GM18873 (cell line): ENCODE data around the gene IL9.

Experiments
- ATAC-seq: cut with Tn5 transposase; IDR thresholded peaks from one replicate; pipeline ENCODE4 v1.9.1; 2021; ENCODE audit warnings: mild to moderate bottlenecking, moderate library complexity, moderate number of reproducible peaks; ENCODE audit not compliant: unreplicated experiment, low FRiP score

Gene IL9

DNA sequence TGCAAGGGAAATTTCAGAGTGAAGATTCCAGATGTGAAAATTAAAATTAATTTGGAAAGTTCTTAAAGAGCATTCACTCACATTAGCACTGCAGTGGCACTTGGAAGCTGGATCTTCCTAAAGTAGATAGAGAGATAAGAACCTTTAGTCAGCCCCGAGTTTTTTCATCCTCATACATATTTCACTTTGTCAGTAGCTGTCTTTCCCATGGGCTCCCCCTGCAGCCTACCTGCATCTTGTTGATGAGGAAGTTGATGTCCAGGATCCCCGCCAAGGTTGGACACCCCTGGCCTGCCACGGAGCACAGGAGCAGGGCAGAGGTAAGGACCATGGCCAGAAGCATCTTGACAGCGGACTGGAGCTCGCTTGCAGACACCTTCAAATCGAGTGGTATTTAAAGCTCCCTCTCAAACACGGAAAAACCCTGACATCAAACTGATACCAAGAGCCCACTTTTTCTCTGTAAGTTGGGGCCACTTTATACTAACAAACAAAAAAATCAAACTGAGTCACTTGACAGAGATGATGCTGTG, at the start of gene IL9:
Gene IL9, minus strand, starts transcription at position 368 of the 533 bp plus-strand sequence. Its CDS starts 25 bp downstream, at position 343.
- no peak for ATAC-seq

DNA sequence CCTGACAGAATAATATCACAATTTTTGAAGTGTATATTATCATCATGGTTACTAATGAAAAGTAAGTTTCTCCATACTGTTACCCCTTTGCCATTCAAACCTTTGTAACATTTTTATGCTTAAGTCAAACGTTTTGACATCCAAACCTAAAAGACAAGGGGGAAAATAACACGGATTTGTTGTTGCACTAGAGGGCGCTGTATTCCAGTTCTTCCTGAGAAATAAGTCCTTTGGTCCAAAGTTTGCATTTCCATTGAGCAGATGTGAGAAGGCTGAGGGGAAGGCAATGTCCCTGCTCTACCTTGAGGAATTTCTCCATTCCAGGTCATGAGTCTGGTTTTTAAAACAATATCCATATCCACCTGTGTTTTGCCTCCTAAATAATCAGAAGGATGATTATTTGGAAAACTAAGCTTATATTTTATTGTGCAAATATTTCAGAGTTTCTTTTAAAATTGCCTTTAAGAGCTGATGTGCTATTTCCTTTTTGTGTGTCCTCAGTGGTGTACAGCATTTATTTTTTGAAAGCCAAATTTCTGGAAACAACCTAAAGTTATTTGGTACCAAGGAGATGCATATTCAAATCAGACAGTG, 49.4 kb upstream of the IL9 start:
- no peak for ATAC-seq

DNA sequence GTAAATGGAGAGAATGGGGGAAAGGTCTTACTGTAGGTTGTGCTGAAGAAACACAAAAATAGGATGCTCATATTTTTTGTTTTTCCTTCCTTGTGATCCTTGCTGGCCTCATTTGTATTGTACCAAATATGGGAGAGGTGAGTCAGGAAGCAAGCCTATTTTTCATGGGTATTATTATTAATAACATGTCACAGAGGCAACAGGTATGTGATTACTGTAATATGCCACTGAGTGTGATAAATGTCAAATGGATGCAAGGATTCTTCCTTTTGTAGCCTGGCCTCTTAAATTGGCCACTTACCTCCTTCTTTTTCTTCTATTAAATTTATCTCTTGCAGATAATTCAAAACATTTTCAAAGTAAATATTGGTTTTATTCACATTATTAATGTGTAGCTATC, 48.9 kb upstream of the IL9 start:
- ATAC-seq: no peak

DNA sequence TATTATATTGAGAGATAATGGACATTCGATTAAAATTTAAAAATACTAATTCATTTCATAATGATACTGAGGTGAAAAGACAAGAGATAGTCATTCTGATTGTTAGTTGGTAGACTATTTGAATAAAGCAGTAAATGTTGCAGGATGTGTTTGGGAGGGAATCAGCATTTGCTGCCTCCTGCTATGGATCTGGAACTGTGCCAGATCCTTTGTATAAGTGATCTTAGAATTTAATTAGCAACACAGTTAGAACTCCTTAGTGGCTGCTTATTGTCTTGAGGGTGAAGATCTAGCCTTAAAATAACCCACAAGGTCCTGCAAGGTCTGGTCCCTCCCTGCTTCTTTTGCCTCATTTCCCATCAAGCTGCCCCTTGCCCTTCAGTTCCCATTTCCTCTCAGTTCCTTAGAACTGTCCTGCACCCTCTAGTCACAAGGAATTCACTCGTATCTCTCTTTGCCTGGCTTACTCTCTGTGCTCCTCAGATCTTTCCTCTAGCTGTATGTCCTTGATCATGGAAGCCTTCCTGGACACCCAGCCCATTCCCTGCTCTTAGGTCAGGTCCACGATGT, 46.6 kb upstream of the IL9 start:
- ATAC-seq: no peak

DNA sequence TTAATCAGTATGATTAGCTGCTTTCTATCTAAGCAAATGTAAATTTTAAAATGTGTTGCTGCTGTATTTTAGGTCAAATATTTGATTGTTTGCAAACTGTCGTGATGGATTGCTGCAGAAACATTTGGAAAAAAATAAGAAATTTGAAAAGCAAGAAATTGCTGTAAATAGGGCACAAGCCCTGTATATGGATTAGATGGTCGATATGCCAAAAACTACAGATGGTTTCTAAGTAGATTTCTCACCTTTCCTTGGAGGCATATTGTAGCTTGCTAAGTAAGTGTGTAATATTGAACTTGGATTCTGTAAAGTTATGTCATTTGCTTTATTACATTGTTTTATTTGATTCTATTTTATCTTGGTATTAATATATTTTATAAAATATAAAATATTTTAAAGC, 46.1 kb upstream of the IL9 start:
- ATAC-seq: no peak

DNA sequence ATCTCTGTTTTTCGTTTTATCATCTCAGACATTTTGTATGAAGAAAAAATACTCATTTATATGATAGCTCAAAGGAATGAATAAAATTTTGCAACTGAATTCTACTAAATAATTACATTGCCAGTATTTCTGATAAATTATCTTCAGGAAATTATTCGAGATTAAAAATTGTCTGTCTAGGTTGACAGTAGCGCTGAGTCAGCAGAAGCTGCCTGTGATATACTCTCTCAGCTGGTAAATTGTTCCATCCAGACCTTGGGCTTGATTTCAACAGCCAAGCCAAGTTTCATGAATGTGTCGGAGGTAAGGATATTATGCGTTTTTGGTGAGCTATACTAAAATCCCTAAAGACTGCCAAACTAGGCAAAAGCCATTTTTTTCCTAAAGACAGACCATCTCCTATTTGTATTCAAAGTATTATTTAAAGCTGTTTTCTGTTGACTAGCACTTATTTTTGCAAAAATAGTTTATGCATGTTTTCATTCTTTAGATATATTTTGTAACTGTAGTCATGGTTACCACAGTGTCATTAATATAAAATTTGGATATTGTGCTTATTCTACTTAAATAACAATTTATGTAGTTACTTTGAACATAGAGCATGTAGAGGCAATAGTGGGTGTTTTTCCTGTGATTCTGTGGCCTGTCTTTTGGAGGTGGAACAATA, 41.7 kb upstream of the IL9 start:
- ATAC-seq: no peak

DNA sequence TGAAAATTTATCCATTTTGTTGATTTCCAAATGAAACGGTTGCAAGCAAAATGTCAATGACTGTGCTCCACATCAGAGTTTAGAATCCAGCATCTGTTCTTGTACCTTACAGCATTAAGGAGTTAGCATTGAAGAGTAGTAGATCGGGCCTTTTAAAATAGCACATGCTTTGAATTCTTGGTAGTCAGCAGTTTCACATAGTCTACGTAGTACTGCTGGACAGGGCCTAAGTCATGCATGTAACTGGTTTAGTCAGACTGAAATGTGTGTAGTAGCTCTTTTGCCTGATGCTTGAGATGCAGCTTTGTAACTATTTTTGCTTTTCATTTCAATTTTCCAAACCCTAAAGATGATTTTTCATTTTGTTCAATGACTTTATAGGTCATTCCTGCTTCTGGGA, 39.3 kb upstream of the IL9 start:
- ATAC-seq: no peak

DNA sequence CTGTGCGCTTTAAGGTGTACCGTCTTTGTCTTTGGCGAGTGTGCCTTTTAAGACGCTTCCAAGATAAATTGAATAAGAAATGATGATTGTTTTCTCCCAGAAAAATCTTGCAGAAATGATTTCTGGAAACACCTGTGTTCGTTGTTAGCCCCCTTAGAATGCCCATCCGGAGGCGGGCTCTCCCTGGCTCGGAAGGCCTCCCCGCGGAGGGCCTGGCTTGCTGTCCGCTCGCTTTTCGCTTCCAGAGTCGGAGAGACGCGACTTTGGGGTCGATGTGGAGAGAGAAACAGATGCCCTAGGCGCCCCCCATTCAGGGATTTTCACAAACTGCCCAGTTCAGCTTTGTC, 35.3 kb upstream of the IL9 start:
- no peak for ATAC-seq

DNA sequence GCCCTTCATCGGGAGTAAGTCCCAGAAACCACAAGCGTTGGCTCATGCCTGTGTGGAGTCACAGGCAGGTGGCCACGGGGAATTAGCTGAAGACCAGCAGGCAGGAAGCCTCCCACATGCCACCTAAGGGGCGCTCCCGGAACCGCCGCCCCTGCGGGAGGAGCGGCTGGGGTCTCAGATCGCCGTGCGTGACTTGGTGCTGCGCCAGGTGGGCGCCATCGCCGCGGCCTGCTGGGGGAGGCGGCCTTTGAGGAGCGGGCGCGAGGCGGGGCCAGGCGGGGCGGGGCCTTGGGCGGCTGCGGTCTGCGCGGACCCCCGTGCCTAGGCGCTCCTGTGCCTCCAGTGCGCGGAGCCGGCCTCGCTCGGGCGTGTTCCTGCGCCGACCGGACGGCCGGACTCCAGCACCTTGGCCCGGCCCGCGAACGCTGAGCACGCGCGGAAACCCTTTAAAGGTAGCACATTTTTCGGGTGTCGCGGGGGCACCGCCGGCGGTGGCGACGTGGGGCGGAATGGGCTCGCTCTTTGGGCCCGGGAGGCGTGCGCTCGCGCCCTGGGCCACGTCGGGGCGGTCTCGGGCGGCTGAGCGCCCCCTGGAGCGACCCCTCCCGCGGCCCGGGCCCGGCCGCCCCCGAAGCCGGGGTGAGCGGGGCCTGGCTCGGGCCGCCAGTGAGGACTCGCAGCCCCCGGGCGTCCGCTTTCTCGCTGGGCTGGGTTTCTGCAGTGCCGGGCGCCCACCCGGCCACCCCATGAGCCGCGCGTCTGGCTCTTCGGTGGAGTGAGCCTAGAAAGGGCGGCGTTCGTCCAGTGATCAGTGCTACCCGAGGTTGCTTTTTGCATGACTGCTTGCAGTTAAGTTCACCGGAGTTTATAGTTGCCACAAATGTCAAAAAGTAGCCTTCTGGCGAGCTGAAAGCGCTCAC, 34.6 kb upstream of the IL9 start:
- ATAC-seq: no peak

DNA sequence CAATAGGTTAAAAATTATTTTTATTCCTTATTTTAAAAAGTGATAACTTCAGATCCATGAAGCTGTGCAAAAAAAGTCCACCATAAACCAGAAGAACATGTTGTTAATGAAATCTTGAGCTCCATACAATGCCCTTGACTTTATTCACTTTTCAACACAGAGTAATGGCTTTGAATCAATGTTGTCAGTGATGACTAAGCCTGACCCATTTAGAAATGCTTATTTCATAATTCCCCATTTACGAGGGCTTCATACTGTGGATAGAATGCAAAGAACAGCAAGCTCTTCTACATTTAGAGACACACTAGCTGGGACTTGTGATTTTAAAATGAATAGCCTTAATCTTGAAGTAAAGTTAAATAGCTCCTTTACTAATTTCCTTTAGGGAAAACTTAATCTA, 25.7 kb upstream of the IL9 start:
- ATAC-seq: no peak

DNA sequence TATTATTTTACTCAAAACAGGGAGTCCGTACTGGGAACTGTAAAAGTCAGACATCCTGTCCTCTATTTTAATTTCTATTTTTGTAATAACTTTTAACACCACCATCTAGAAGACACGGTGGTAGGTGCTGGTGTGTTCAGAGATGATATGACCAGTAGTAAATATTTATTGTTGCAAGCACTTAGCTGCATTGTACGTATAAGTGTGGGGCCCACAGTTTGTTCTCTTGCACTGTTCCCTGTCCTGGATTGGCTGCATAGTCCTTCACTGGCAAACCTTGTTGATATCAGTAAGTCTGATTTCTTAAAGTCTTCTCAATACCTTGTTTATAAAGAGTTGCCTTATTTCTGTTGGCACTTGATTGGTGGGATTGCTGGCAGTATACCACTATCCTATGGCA, 24.6 kb upstream of the IL9 start:
- no peak for ATAC-seq

DNA sequence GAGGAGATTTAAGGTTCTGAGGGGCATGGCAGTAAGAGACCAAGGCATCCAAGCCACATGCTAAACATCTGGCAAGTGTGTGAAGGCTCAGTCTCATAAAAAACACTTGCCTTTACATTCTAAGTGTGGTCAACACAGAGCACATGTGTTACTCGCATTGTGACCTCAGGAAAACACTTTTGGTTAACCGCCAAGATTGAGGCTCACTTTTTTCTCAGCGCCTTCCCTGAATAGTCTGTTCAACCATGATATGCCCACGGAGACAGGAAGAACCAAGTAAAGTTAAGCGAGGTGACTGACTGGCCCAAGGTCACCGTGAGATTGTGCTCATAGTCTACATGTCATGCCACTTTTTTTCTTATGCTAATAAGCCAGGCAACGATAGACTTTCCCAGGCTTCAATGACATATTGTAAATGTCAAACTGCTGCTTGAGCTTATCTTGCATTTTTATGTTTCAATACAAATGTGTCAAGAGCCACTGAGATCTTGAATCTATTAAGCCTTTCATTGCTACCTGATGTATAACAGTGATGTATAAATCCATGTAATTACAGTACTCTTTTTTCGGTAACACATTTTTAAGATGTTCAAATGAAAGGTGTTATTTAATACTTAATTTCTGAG, 21.1 kb upstream of the IL9 start:
- no peak for ATAC-seq

DNA sequence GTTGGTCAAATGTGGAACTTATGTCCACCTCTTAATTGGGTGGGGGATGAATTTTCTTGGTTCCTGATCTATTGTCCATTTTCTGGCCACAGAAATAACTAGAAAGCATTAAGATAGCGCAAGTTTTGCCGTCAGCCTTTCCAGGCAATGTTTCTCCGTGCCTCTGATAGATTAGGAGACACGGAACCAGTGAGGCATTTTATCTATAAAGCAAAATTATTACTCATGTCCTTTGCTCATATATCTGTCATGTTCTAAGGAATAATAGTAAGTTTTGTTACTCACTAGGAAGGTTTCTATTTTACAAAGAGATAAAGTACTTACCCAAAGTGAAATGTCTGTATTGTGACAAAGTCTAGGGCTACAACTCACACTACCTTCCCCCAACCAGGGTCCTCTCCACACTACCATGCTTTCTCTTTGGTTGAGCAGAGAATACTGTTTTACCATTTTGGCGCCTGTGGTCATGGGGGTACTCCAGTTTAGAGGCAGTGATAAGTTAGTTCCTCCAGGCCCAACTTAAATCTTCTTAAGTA, 19.9 kb upstream of the IL9 start:
- no peak for ATAC-seq

DNA sequence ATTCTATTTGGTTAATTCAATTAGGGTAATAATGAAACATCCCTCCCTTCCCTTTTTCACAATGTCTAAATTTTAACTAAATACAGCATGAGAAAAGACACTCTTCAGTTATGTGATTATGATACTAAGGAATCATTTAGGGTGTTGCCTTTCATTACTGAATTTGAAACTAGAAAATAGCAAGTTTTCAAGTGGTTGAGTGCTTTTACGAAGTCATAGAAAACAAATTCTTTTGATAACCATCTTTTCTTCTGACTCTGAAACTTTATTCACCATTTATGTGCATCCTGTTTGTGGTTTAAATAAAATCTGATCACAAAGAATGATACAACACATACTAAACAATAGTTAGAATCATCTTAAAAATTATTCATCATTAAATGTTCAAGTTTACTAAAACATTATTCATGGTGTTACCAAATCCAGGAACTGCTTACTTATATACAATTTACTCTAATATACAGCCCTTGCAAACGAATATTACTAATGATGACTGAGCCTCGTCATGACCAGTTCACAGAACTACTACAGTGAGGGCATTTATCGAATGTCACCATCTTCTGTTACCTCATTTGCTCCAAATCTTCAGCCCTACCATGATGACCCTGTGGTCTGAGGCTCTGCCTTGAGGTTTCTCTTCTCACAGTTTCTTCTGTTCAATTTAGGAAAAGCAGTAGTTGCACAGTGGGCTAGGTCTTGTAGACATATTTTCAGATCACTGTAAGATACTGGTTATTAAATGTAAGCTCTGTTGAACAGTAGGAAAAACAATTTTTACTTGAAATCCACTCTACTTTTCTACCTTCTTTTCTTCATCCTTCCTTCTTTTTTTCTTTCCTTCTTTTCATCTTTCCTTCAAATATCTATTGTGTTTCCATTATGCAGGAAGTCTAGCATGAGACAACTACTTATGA, 18.3 kb upstream of the IL9 start:
- no peak for ATAC-seq

DNA sequence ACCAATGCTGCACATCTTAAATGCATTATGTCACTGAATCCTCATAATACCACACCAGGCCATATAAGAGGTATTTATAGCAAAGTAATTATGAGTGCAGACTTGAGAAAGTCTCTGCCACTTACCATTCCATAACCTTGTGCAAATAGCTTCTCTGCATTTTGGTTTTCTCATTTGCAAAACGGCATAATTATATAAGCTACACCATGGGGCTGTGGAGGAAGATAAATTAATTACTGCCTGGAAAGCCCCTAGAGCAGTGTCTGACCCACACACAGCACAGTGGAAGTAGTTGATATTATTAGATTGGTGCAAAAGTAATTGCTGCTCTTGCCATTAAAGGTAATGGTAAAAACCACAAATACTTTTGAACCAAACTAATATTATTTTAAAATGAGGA, 9.5 kb upstream of the IL9 start:
- ATAC-seq: no peak

DNA sequence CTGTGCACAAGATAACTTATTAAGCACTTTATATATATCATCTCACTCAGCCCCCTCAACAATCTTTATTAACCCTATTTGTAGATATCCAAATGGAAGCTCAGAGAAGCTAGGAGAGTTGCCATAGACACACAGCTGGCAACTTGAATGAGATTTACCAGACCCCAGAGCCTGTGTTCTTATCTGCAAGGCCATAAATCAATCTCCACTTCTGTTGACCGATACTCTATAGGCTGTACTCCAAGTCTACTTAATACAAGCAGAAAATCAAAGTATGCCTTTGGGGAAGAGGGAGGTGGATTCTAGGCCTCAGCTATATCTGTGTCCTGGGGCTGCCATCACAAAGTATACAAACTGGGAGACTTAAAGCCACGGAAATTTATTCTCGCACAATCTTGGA, 6.0 kb upstream of the IL9 start:
- ATAC-seq: no peak

DNA sequence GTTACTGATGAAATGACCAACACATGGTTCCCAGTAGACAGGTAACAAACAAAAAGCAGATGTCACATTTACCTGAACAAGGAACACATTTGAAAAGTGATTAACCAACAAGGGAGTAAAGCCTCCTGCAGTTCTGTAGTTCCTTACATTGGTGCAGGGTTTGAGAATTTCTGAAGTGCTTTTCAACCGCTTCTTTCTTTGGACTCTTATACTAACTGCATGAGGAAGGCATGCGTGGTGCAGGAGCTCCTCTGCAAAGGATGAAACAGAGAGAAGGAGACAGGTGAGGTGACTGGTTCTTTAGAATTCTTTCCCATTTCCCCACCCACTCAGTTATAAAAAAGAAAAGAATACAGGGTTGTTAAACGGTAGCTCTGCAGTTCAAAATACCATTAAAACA, 4.6 kb upstream of the IL9 start:
- ATAC-seq: no peak

DNA sequence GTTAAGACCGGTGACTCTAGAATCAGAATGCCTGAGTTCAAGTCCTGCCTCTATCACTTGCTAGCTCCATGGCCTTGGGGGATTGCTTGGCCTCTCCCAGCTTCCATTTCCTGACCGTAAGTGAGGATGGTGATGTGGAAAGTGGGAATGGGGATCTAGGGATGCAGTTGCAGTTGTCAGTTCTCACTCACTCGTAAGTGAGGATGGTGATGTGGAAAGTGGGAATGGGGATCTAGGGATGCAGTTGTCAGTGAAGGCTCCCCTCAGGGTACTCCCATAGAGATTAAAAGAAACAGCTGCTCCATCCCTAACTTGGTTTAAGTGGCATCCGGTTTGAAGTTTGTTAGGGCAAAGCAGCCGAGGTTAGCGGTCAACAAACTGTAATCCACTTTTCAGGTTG, 3.0 kb upstream of the IL9 start:
- no peak for ATAC-seq

DNA sequence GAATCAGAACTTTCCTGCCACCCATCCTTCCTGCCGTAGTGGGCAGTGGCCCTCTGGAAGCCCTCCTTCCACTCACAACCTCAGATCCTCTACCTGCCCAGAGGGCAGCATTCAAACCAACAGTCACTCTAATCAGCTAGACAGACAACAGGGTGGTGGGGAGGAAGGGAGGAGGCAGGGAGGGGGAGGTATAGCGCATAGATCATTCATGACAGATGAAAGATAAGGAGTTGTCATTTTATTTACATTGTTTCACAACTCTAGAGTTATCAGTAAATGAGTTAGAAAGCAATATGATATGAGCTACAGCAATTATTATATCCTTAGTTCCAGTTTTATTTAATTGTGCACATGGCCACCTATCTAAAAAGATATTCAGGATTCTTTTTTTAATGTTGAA, 852 bp downstream of the IL9 start:
- no peak for ATAC-seq
